Suprapubic skin (tissue), 3 donors: Measurements from ENCODE around the gene F2.

ENCODE experiments used
- CTCF ChIP-seq, 2 donors: fragments of 200-600 bp in 1 of 2; fragments of 450-650 bp in 1 of 2; sonication (generic) in 1 of 2; IDR thresholded peaks; one replicate each; pipeline ENCODE4 v1.5.1; 2016 to 2019; ENCODE audit warnings: antibody characterized with exemption in 2 of 2, mild to moderate bottlenecking in 1 of 2, moderate library complexity in 1 of 2
- POLR2A ChIP-seq, 2 donors: fragments of 450-650 bp; IDR thresholded peaks; one replicate each; pipeline ENCODE4 v1.6.1; 2017; ENCODE audit warnings: antibody characterized with exemption in 2 of 2, mild to moderate bottlenecking in 2 of 2, moderate library complexity in 2 of 2

- TF ChIP-seq CTCF (IDR thresholded peaks at IDR 0.05) (no peak), POLR2A (IDR thresholded peaks at IDR 0.05) (no peak)
Measured at GRCh38 chr11:46680815-46681214, 38.2 kb upstream of the F2 start.
